Stimulated activated CD4-positive, alpha-beta T cell treated with anti-CD3 and anti-CD28 coated beads, Interleukin-12 subunit alpha, Interleukin-12 subunit beta, amount 100 ng/mL, for 24 hours (primary cell): ENCODE measurements around the gene EFHD2.
"Not testable (repeated sequence)": the region's sequence is repeated elsewhere in the genome, so short reads cannot be mapped to it uniquely, and the experiment has no call there.

Source experiments
- DNase-seq, 2 experiments: peaks; one replicate each; pipeline ENCODE4 v3.0.0-alpha.2; 2020; ENCODE audit warnings: low read depth in 2 of 2

EFHD2 gene

GRCh38 chr1:15452866-15453571, 43.3 kb downstream of the EFHD2 start:
- no peak for DNase-seq

- DNase-seq, result no peak
Measured at GRCh38 chr1:15453734-15454133, 44.0 kb downstream of the EFHD2 start.

- no peak for DNase-seq
Measured at GRCh38 chr1:15454256-15454655, 44.6 kb downstream of the EFHD2 start.

GRCh38 chr1:15455522-15455921, 45.8 kb downstream of the EFHD2 start:
- DNase-seq, result no peak

GRCh38 chr1:15456313-15456954, 46.7 kb downstream of the EFHD2 start, which contains the start of gene CELA2A:
TSS of gene CELA2A (plus strand) at chr1:15456732. CDS start at chr1:15456754, 22 bp downstream.
- no peak for DNase-seq

- DNase-seq, result no peak
Measured at GRCh38 chr1:15457585-15457984, 47.9 kb downstream of the EFHD2 start.

GRCh38 chr1:15458388-15458787, 48.7 kb downstream of the EFHD2 start:
- DNase-seq, result not testable (repeated sequence)

GRCh38 chr1:15459771-15460707, 50.4 kb downstream of the EFHD2 start:
- DNase-seq, result no peak

- no peak for DNase-seq
Measured at GRCh38 chr1:15460708-15461095, 51.0 kb downstream of the EFHD2 start.

GRCh38 chr1:15463064-15463800, 53.5 kb downstream of the EFHD2 start:
- DNase-seq, result not testable (repeated sequence)

- not testable (repeated sequence) for DNase-seq
Measured at GRCh38 chr1:15463926-15464322, 54.2 kb downstream of the EFHD2 start.

GRCh38 chr1:15465674-15466073, 56.0 kb downstream of the EFHD2 start:
- DNase-seq, result no peak

GRCh38 chr1:15466955-15467625, 57.4 kb downstream of the EFHD2 start:
- DNase-seq, result not testable (repeated sequence)

GRCh38 chr1:15468145-15468544, 58.5 kb downstream of the EFHD2 start:
- DNase-seq, result no peak

- DNase-seq, result no peak
Measured at GRCh38 chr1:15469361-15469760, 59.7 kb downstream of the EFHD2 start.

GRCh38 chr1:15469821-15470448, 60.2 kb downstream of the EFHD2 start:
- not testable (repeated sequence) for DNase-seq

GRCh38 chr1:15471067-15471466, 61.4 kb downstream of the EFHD2 start:
- DNase-seq, result not testable (repeated sequence)

GRCh38 chr1:15471723-15472122, 62.0 kb downstream of the EFHD2 start:
- DNase-seq, result not testable (repeated sequence)

GRCh38 chr1:15472587-15472986, 62.9 kb downstream of the EFHD2 start:
- DNase-seq, result no peak

GRCh38 chr1:15475752-15476314, 66.1 kb downstream of the EFHD2 start, which contains the start of gene CELA2B:
TSS of gene CELA2B (plus strand) at chr1:15476104. CDS start at chr1:15476126, 22 bp downstream.
- DNase-seq, result no peak
